Gastrocnemius medialis (tissue), 4 donors: Measurements from ENCODE around the gene PLA2G2E. TPM values are rescaled to one million over a fixed set of nuclear protein-coding genes. Genes with fewer than 3 reads are reported as not detected.

Source experiments
- ATAC-seq, 2 donors: fragments of 150-250 bp; one replicate each; pipeline ENCODE4 v1.9.1; 2016
- DNase-seq, 2 donors: peaks; one replicate each; pipeline ENCODE4 v3.0.0-alpha.2; 2019
- H3K27ac ChIP-seq, 4 donors: fragments of 200-600 bp; sonication (generic); 1 replicate in 1 of 4; 2 replicates in 3 of 4; pipeline ENCODE4 v1.5.1; 2016 to 2018; ENCODE audit warnings: mild to moderate bottlenecking in 2 of 4, moderate library complexity in 1 of 4
- H3K27me3 ChIP-seq, 3 donors: fragments of 200-600 bp; sonication (generic) in 2 of 3; 1 replicate in 1 of 3; 2 replicates in 2 of 3; pipeline versions ENCODE4 v1.5.1 to v1.6.0; 2016 to 2019; ENCODE audit warnings: mild to moderate bottlenecking in 1 of 3, moderate library complexity in 1 of 3
- H3K36me3 ChIP-seq, 2 donors: fragments of 200-600 bp; sonication (generic) in 1 of 2; one replicate each; pipeline ENCODE4 v1.5.1; 2017 to 2018
- H3K4me1 ChIP-seq, 2 donors: fragments of 200-600 bp; sonication (generic) in 1 of 2; one replicate each; pipeline ENCODE4 v1.5.1; 2016 to 2017; ENCODE audit warnings: mild to moderate bottlenecking in 2 of 2
- H3K4me3 ChIP-seq, 4 donors: fragments of 200-600 bp; sonication (generic) in 3 of 4; 1 replicate in 1 of 4; 2 replicates in 3 of 4; pipeline ENCODE4 v1.5.1; 2016 to 2019; ENCODE audit warnings: mild to moderate bottlenecking in 2 of 4
- H3K9me3 ChIP-seq, 3 donors: fragments of 200-600 bp; sonication (generic) in 2 of 3; 1 replicate in 1 of 3; 2 replicates in 2 of 3; pipeline ENCODE4 v1.5.1; 2016 to 2019
- CTCF ChIP-seq, 5 experiments: fragments of 450-650 bp in 3 of 5; fragments of 200-600 bp in 2 of 5; sonication (generic) in 2 of 5; IDR thresholded peaks in 4 of 5; conservative IDR thresholded peaks in 1 of 5; 1 replicate in 4 of 5; 2 replicates in 1 of 5; pipeline ENCODE4 v1.5.1; 2016 to 2019; ENCODE audit warnings: antibody characterized with exemption in 5 of 5, mild to moderate bottlenecking in 3 of 5, moderate library complexity in 3 of 5
- POLR2A ChIP-seq, 2 donors: fragments of 450-650 bp; IDR thresholded peaks; one replicate each; pipeline ENCODE4 v1.6.1; 2017; ENCODE audit warnings: antibody characterized with exemption in 2 of 2, mild to moderate bottlenecking in 2 of 2, moderate library complexity in 2 of 2
- in situ Hi-C, 4 donors: fragments of 200-750 bp; cut with MboI; loops; one replicate each; pipeline versions ENCODE4 v1.15.0 to v1.8.0; 2017; ENCODE audit warnings: low sequenced_read_pairs in 4 of 4
- intact Hi-C: fragments of 100-400 bp; cut with DNase I; formaldehyde crosslinking; loops from one replicate; pipeline ENCODE4 v1.15.1; 2023; ENCODE audit warnings: low total_unique reads
- total RNA-seq, 4 donors: library from RNA; depleted of rRNA; stranded (reverse); fragments of >200 nt; gene quantifications; one replicate each; pipeline versions ENCODE4 v1.1.0 to v1.2.3, GENCODE V29; 2016

The PLA2G2E gene
- total RNA-seq, 4 donors from 2014 or later, result not detected

- Histone ChIP-seq H3K4me1 (no peaks in the 10 kb centered on the region), H3K4me3 (no peak overlapping the region), H3K27ac (no peak overlapping the region), H3K36me3 (no peaks in the 10 kb centered on the region), H3K9me3 (no peaks in the 10 kb centered on the region), H3K27me3 (peaks cover 2 to 8% (median 5%) of the 10 kb centered on the region in 3 donors)
- ATAC-seq (no peak), DNase-seq (no peak)
- intact Hi-C loops (no loop called here), in situ Hi-C loops (no loop called here)
- TF ChIP-seq CTCF (IDR thresholded peaks at IDR 0.05 in 4 of 5, conservative IDR thresholded peaks at IDR 0.05 in 1 of 5) (no peak), POLR2A (IDR thresholded peaks at IDR 0.05) (no peak)
Measured at GRCh38 chr1:19964542-19964941, 41.1 kb upstream of the PLA2G2E start.

GRCh38 chr1:19963636-19964035 lies 40.2 kb upstream of the PLA2G2E start:
- Histone ChIP-seq H3K4me1 (no peaks in the 10 kb centered on the region), H3K36me3 (no peaks in the 10 kb centered on the region), H3K4me3 (no peak overlapping the region), H3K9me3 (no peaks in the 10 kb centered on the region), H3K27ac (no peak overlapping the region), H3K27me3 (peaks cover 2 to 8% (median 5%) of the 10 kb centered on the region in 3 donors)
- in situ Hi-C loops, result no loop called here
- intact Hi-C loops, result no loop called here
- DNase-seq (no peak), ATAC-seq (no peak)
- TF ChIP-seq CTCF (IDR thresholded peaks at IDR 0.05 in 4 of 5, conservative IDR thresholded peaks at IDR 0.05 in 1 of 5), result no peak
- no peak for TF ChIP-seq POLR2A (IDR thresholded peaks at IDR 0.05)

- DNase-seq (no peak), ATAC-seq (no peak)
- Histone ChIP-seq H3K9me3 (no peaks in the 10 kb centered on the region), H3K4me3 (no peak overlapping the region), H3K36me3 (no peaks in the 10 kb centered on the region), H3K27ac (no peak overlapping the region), H3K27me3 (peaks cover 2 to 14% (median 5%) of the 10 kb centered on the region in 3 donors), H3K4me1 (no peaks in the 10 kb centered on the region)
- in situ Hi-C loops (no loop called here), intact Hi-C loops (no loop called here)
- TF ChIP-seq POLR2A (IDR thresholded peaks at IDR 0.05), result no peak
Measured at GRCh38 chr1:19960591-19960990, 37.2 kb upstream of the PLA2G2E start.

- H3K27me3 ChIP-seq, result peaks cover 5 to 22% (median 8%) of the 10 kb centered on the region in 3 donors
- ATAC-seq (no peak), DNase-seq (no peak)
- H3K4me1 ChIP-seq, result no peaks in the 10 kb centered on the region
- no peak overlapping the region for H3K4me3 ChIP-seq
- no peaks in the 10 kb centered on the region for H3K9me3 ChIP-seq
- H3K36me3 ChIP-seq, result no peaks in the 10 kb centered on the region
- in situ Hi-C loops, result no loop called here
- H3K27ac ChIP-seq, result no peak overlapping the region
- intact Hi-C loops, result no loop called here
- TF ChIP-seq CTCF (IDR thresholded peaks at IDR 0.05 in 4 of 5, conservative IDR thresholded peaks at IDR 0.05 in 1 of 5) (no peak), POLR2A (IDR thresholded peaks at IDR 0.05) (no peak)
Measured at GRCh38 chr1:19957779-19958178, 34.4 kb upstream of the PLA2G2E start.

GRCh38 chr1:19955534-19956170 lies 32.2 kb upstream of the PLA2G2E start:
- Histone ChIP-seq H3K27ac (no peak overlapping the region), H3K4me1 (no peaks in the 10 kb centered on the region), H3K36me3 (no peaks in the 10 kb centered on the region), H3K9me3 (no peaks in the 10 kb centered on the region), H3K27me3 (peaks cover 0 to 22% (median 6%) of the 10 kb centered on the region in 3 donors), H3K4me3 (no peak overlapping the region)
- DNase-seq, result no peak
- TF ChIP-seq CTCF (IDR thresholded peaks at IDR 0.05 in 4 of 5, conservative IDR thresholded peaks at IDR 0.05 in 1 of 5) (no peak), POLR2A (IDR thresholded peaks at IDR 0.05) (no peak)
- ATAC-seq, result no peak
- in situ Hi-C loops, result no loop called here
- intact Hi-C loops, result no loop called here
